HG03432 (cell line): ENCODE data around the gene GMDS.
"Not testable (repeated sequence)": the region's sequence is repeated elsewhere in the genome, so short reads cannot be mapped to it uniquely, and the experiment has no call there.

ENCODE experiments used
- ATAC-seq: cut with Tn5 transposase; IDR thresholded peaks from one replicate; pipeline ENCODE4 v1.9.1; 2021; ENCODE audit warnings: mild to moderate bottlenecking, moderate library complexity; ENCODE audit not compliant: unreplicated experiment

Gene GMDS

GRCh38 chr6:1672379-1672778, 573.0 kb downstream of the GMDS start:
- no peak for ATAC-seq

- ATAC-seq, result no peak
Observed at GRCh38 chr6:1670711-1671462, 574.5 kb downstream of the GMDS start.

- no peak for ATAC-seq
Observed at GRCh38 chr6:1669996-1670395, 575.4 kb downstream of the GMDS start.

- not testable (repeated sequence) for ATAC-seq
Observed at GRCh38 chr6:1668456-1668855, 576.9 kb downstream of the GMDS start.

- no peak for ATAC-seq
Observed at GRCh38 chr6:1667805-1668175, 577.6 kb downstream of the GMDS start.

GRCh38 chr6:1667012-1667804, 578.2 kb downstream of the GMDS start:
- ATAC-seq, result no peak

- ATAC-seq, result peak; percentile 97
Observed at GRCh38 chr6:1665214-1665613, 580.2 kb downstream of the GMDS start.

GRCh38 chr6:1664329-1664728, 581.1 kb downstream of the GMDS start:
- ATAC-seq, result no peak

GRCh38 chr6:1663511-1663910, 581.9 kb downstream of the GMDS start:
- no peak for ATAC-seq

GRCh38 chr6:1662534-1662933, 582.9 kb downstream of the GMDS start:
- ATAC-seq, result no peak

GRCh38 chr6:1659816-1660215, 585.6 kb downstream of the GMDS start:
- no peak for ATAC-seq

GRCh38 chr6:1658212-1659005, 587.0 kb downstream of the GMDS start:
- no peak for ATAC-seq

- ATAC-seq, result no peak
Observed at GRCh38 chr6:1657771-1658165, 587.6 kb downstream of the GMDS start.

GRCh38 chr6:1657116-1657770, 588.2 kb downstream of the GMDS start:
- no peak for ATAC-seq

GRCh38 chr6:1654054-1654453, 591.4 kb downstream of the GMDS start:
- ATAC-seq, result no peak

- no peak for ATAC-seq
Observed at GRCh38 chr6:1652842-1653241, 592.6 kb downstream of the GMDS start.

- ATAC-seq, result no peak
Observed at GRCh38 chr6:1651362-1651761, 594.0 kb downstream of the GMDS start.

- no peak for ATAC-seq
Observed at GRCh38 chr6:1645466-1646185, 599.8 kb downstream of the GMDS start.

GRCh38 chr6:1644516-1645060, 600.8 kb downstream of the GMDS start:
- no peak for ATAC-seq

- no peak for ATAC-seq
Observed at GRCh38 chr6:1643830-1644445, 601.5 kb downstream of the GMDS start.
